HCT116 (cell line): ENCODE measurements around the gene EHBP1. TPM values are rescaled to one million over a fixed set of nuclear protein-coding genes. Genes with fewer than 3 reads are reported as not detected.

Experiments used
- ATAC-seq: fragments of 200-7000 bp; cut with Tn5 transposase; 2 replicates; pipeline ENCODE4 v1.9.1; 2020; ENCODE audit warnings: mild to moderate bottlenecking, moderate library complexity
- BruUV-seq: library from RNA; stranded (reverse); fragments of 400-500 nt; replicated peaks from 2 replicates; lab custom pipeline; 2021; lab: Mats Ljungman, UMichigan
- CTCF ChIA-PET: fragments of 300-600 bp; sonication (Branson Sonifier 250); formaldehyde crosslinking; loops from one replicate; lab custom pipeline; 2021; ENCODE audit warnings: antibody characterized with exemption; lab: Charles Lee
- POLR2A ChIA-PET: fragments of 300-600, 350-600 bp; sonication (Branson Sonifier 250); formaldehyde crosslinking; loops from one replicate; lab custom pipeline; 2021; ENCODE audit warnings: antibody characterized with exemption; lab: Charles Lee
- RAD21 ChIA-PET, 2 experiments: fragments of 300-600 bp; sonication (Branson Sonifier 250); formaldehyde crosslinking; loops; one replicate each; lab custom pipeline; 2023; ENCODE audit warnings: low total read pairs in 2 of 2; ENCODE audit not compliant: uncharacterized antibody in 2 of 2, unreplicated experiment in 2 of 2, low non-redundant PET in 1 of 2; lab: Charles Lee
- DNase-seq: peaks from one replicate; pipeline ENCODE4 v3.0.0-alpha.2; 2010; ENCODE audit warnings: low read depth, low spot score
- H2AFZ ChIP-seq: fragments of 200-600 bp; shearing (Covaris generic), sonication (generic); 2 replicates; pipeline ENCODE4 v1.6.1; 2017; ENCODE audit warnings: low read depth, mixed run types, mixed read lengths, antibody characterized with exemption, low read length; ENCODE audit not compliant: poor library complexity, severe bottlenecking
- H3K27ac ChIP-seq: 2 replicates; pipeline ENCODE4 v1.5.1; 2012; ENCODE audit warnings: low read depth, low read length
- H3K27me3 ChIP-seq: fragments of 200-600 bp; sonication (generic); 2 replicates; pipeline ENCODE4 v1.6.1; 2016; ENCODE audit warnings: mixed run types, low read length, mixed read lengths; ENCODE audit not compliant: insufficient read depth
- H3K36me3 ChIP-seq, 2 experiments: fragments of 200-500 bp in 1 of 2; fragments of 200-600 bp in 1 of 2; sonication (Bioruptor generic) in 1 of 2; sonication (generic) in 1 of 2; 2 replicates each; pipeline versions ENCODE4 v1.5.1 to v1.6.1; 2014 to 2016; ENCODE audit warnings: low read length in 2 of 2, inconsistent platforms in 1 of 2, mixed read lengths in 1 of 2, mixed run types in 1 of 2; ENCODE audit not compliant: insufficient read depth in 2 of 2, control insufficient read depth in 1 of 2
- H3K4me1 ChIP-seq, 2 experiments: fragments of 200-600 bp in 1 of 2; sonication (generic) in 1 of 2; 2 replicates each; pipeline versions ENCODE4 v1.5.1 to v1.6.1; 2012 to 2017; ENCODE audit warnings: low read length in 2 of 2, inconsistent platforms in 1 of 2, mild to moderate bottlenecking in 1 of 2, mixed read lengths in 1 of 2, mixed run types in 1 of 2, moderate library complexity in 1 of 2; ENCODE audit not compliant: insufficient read depth in 2 of 2, control insufficient read depth in 1 of 2
- H3K4me2 ChIP-seq: fragments of 200-600 bp; sonication (generic); 2 replicates; pipeline ENCODE4 v1.6.1; 2017; ENCODE audit warnings: mixed run types, low read length, mixed read lengths
- H3K4me3 ChIP-seq, 2 experiments: fragments of 200-600 bp in 1 of 2; sonication (generic) in 1 of 2; replicated peaks in 1 of 2; 2 replicates each; pipeline ENCODE4 v1.5.1; 2011 to 2016; ENCODE audit warnings: low read length in 2 of 2, control low read depth in 1 of 2, low read depth in 1 of 2, mild to moderate bottlenecking in 1 of 2, mixed read lengths in 1 of 2, mixed run types in 1 of 2
- H3K79me2 ChIP-seq: fragments of 200-600 bp; sonication (generic); 2 replicates; pipeline ENCODE4 v1.6.1; 2017; ENCODE audit warnings: mild to moderate bottlenecking, mixed run types, low read length, moderate library complexity, mixed read lengths; ENCODE audit not compliant: insufficient read depth
- H3K9ac ChIP-seq: fragments of 200-600 bp; sonication (generic); 2 replicates; pipeline ENCODE4 v1.6.1; 2016; ENCODE audit warnings: low read length, mixed read lengths
- H3K9me2 ChIP-seq: fragments of 200-600 bp; sonication (generic), shearing (Covaris generic); 2 replicates; pipeline ENCODE4 v1.6.1; 2017; ENCODE audit warnings: mixed run types, mild to moderate bottlenecking, moderate library complexity; ENCODE audit not compliant: insufficient read depth
- H3K9me3 ChIP-seq, 2 experiments: fragments of 200-500 bp in 1 of 2; fragments of 200-600 bp in 1 of 2; sonication (Bioruptor generic) in 1 of 2; sonication (generic) in 1 of 2; 2 replicates each; pipeline ENCODE4 v1.6.1; 2014 to 2017; ENCODE audit warnings: low read length in 2 of 2, mixed read lengths in 2 of 2, inconsistent platforms in 1 of 2, low read depth in 1 of 2, mild to moderate bottlenecking in 1 of 2, mixed run types in 1 of 2, moderate library complexity in 1 of 2; ENCODE audit not compliant: control insufficient read depth in 1 of 2, insufficient read depth in 1 of 2
- H4K20me1 ChIP-seq: fragments of 200-600 bp; sonication (generic), shearing (Covaris generic); 2 replicates; pipeline ENCODE4 v1.6.1; 2017; ENCODE audit warnings: mixed run types, mild to moderate bottlenecking, moderate library complexity; ENCODE audit not compliant: insufficient read depth
- JUND ChIP-seq: IDR thresholded peaks from 2 replicates; pipeline ENCODE4 v1.6.1; 2012
- intact Hi-C: fragments of 100-400 bp; cut with micrococcal nuclease; formaldehyde crosslinking; loops from 2 replicates; pipeline ENCODE4 v1.10.0; 2022
- total RNA-seq: library from RNA; stranded (reverse); gene quantifications from one replicate; pipeline ENCODE4 v1.2.1, GENCODE V29; 2021; ENCODE audit not compliant: unreplicated experiment
- TF ChIP-seq, protein P1 (sequence below): IDR thresholded peaks from 2 replicates; pipeline ENCODE4 v1.6.1; 2012
- TF ChIP-seq, protein P2 (sequence below): IDR thresholded peaks from 2 replicates; pipeline ENCODE4 v1.6.1; 2011; ENCODE audit warnings: mild to moderate bottlenecking, low read length, moderate library complexity; ENCODE audit not compliant: insufficient replicate concordance; ENCODE audit errors: extremely low read depth
- TF ChIP-seq, protein P3 (sequence below), 3 experiments: fragments of 200-600 bp in 1 of 3; sonication (generic) in 1 of 3; IDR thresholded peaks in 2 of 3; conservative IDR thresholded peaks in 1 of 3; 2 replicates each; pipeline ENCODE4 v1.5.1; 2012 to 2017; ENCODE audit warnings: low read depth in 2 of 3, low read length in 2 of 3, antibody characterized with exemption in 1 of 3, borderline replicate concordance in 1 of 3, control low read depth in 1 of 3, mild to moderate bottlenecking in 1 of 3, mixed read lengths in 1 of 3, mixed run types in 1 of 3, moderate library complexity in 1 of 3; ENCODE audit not compliant: insufficient read depth in 1 of 3

The EHBP1 gene
- total RNA-seq, 1 experiment from 2014 or later, result 89.9 TPM

DNA sequence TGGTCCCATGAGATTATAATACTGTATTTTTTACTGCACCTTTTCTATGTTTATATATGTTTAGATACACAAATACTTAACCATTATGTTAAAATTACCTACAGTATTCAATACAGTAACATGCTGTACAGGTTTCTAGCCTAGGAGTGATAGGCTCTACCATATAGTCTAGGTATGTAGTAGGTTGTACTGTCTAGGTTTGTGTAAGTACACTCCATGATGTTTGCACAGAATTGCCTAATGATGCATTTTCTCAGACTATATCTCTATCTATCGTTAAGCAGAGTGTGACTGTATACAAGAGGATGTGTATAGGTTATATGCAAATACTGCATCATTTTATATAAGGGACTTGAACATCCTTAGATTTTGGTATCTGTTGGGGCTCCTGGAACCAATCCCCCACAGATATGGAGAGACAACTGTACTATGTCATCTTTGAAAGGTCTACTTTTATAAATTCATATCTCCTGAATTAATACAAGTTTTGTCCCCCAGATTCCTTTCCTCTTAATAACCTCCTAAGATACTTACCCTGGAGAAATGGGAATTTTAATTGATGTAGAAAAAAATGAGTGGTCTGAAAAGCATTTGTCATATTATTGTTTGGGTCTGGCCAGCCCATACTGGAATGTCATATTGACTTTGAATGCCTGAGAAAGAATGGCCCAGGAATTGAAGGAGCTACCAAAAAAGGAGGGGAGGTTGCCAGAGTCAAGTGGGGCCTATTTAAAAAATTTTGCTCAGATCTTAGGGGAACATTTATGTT lies 36.6 kb downstream of the EHBP1 start:
- no TSS peak for BruUV-seq
- Histone ChIP-seq H3K79me2 (peaks cover 100% of the 10 kb centered on the region), H3K4me1 (peaks cover 24 to 27% of the 10 kb centered on the region in 2 experiments), H3K27me3 (no peaks in the 10 kb centered on the region), H3K9ac (no peak overlapping the region), H2AFZ (no peak overlapping the region), H3K4me2 (no peak overlapping the region), H3K4me3 (no peak overlapping the region), H4K20me1 (peaks cover 8% of the 10 kb centered on the region), H3K9me3 (no peaks in the 10 kb centered on the region), H3K27ac (peak overlapping the region; percentile 1; the same call in 1 of the 2 replicates), H3K9me2 (no peaks in the 10 kb centered on the region), H3K36me3 (no peaks in the 10 kb centered on the region)
- DNase-seq, result no peak
- ChIA-PET POLR2A (no interaction called here), RAD21 (no interaction called here), CTCF (interaction anchor here (1.1 kb wide), 1 partner anchor 281 kb away, joined by 3 read pairs; no protein-coding TSS in a partner anchor)
- TF ChIP-seq, protein P1, sequence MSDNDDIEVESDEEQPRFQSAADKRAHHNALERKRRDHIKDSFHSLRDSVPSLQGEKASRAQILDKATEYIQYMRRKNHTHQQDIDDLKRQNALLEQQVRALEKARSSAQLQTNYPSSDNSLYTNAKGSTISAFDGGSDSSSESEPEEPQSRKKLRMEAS, result no peak
- TF ChIP-seq, protein P2, sequence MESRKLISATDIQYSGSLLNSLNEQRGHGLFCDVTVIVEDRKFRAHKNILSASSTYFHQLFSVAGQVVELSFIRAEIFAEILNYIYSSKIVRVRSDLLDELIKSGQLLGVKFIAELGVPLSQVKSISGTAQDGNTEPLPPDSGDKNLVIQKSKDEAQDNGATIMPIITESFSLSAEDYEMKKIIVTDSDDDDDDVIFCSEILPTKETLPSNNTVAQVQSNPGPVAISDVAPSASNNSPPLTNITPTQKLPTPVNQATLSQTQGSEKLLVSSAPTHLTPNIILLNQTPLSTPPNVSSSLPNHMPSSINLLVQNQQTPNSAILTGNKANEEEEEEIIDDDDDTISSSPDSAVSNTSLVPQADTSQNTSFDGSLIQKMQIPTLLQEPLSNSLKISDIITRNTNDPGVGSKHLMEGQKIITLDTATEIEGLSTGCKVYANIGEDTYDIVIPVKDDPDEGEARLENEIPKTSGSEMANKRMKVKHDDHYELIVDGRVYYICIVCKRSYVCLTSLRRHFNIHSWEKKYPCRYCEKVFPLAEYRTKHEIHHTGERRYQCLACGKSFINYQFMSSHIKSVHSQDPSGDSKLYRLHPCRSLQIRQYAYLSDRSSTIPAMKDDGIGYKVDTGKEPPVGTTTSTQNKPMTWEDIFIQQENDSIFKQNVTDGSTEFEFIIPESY, result no peak
- TF ChIP-seq JUND, result no peak
- TF ChIP-seq, protein P3, sequence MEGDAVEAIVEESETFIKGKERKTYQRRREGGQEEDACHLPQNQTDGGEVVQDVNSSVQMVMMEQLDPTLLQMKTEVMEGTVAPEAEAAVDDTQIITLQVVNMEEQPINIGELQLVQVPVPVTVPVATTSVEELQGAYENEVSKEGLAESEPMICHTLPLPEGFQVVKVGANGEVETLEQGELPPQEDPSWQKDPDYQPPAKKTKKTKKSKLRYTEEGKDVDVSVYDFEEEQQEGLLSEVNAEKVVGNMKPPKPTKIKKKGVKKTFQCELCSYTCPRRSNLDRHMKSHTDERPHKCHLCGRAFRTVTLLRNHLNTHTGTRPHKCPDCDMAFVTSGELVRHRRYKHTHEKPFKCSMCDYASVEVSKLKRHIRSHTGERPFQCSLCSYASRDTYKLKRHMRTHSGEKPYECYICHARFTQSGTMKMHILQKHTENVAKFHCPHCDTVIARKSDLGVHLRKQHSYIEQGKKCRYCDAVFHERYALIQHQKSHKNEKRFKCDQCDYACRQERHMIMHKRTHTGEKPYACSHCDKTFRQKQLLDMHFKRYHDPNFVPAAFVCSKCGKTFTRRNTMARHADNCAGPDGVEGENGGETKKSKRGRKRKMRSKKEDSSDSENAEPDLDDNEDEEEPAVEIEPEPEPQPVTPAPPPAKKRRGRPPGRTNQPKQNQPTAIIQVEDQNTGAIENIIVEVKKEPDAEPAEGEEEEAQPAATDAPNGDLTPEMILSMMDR (IDR thresholded peaks at IDR 0.05 in 2 of 3, conservative IDR thresholded peaks at IDR 0.05 in 1 of 3; ENCODE audit: borderline replicate concordance in 1 of 3, insufficient read depth in 1 of 3, low read depth in 2 of 3, low read length in 2 of 3), result no peak
- intact Hi-C loops, result no loop called here
- ATAC-seq, result no peak; the same call in 1 of the 2 replicates
